ENCODE data around the gene EFCAB8. TPM values are rescaled to one million over a fixed set of nuclear protein-coding genes. Genes with fewer than 3 reads are reported as not detected.

EFCAB8 gene
- total and polyA plus RNA-seq, 9 donors: 0.08 to 0.20 TPM; not detected in 7

DNA sequence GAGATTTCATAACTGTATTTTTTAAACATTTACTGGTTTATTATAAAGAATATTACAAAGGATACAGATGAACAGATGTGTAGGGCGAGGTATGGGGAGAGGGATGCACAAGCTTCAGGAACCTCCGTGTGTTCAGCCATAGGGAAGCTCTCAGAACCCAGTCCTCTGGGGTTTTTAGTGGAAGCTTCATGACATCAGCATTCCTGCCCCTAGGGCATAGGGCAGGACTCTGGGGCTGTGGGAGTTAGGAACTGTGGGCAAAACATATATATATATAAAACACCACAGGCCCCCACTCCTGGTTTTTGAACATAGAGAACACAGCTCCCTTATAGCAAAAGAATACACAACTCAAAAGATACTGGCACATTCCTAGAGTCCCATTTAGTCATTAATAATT, 21.9 kb downstream of the EFCAB8 start:
- TF ChIP-seq EP300 (IDR thresholded peaks at IDR 0.05) (no peak), POLR2A (IDR thresholded peaks at IDR 0.05) (no peak)
- TF ChIP-seq, protein P1, sequence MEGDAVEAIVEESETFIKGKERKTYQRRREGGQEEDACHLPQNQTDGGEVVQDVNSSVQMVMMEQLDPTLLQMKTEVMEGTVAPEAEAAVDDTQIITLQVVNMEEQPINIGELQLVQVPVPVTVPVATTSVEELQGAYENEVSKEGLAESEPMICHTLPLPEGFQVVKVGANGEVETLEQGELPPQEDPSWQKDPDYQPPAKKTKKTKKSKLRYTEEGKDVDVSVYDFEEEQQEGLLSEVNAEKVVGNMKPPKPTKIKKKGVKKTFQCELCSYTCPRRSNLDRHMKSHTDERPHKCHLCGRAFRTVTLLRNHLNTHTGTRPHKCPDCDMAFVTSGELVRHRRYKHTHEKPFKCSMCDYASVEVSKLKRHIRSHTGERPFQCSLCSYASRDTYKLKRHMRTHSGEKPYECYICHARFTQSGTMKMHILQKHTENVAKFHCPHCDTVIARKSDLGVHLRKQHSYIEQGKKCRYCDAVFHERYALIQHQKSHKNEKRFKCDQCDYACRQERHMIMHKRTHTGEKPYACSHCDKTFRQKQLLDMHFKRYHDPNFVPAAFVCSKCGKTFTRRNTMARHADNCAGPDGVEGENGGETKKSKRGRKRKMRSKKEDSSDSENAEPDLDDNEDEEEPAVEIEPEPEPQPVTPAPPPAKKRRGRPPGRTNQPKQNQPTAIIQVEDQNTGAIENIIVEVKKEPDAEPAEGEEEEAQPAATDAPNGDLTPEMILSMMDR (IDR thresholded peaks at IDR 0.05): no peak
- WGBS, 3 donors: 70 to 84% (median 76%) methylated on average over 2 of the region's 2 CpGs
- H3K27me3 ChIP-seq: no peaks in the 10 kb centered on the region
- H3K27ac ChIP-seq: no peak overlapping the region
- H3K9me3 ChIP-seq: no peaks in the 10 kb centered on the region
- no peaks in the 10 kb centered on the region for H3K4me1 ChIP-seq (ENCODE audit: insufficient read depth)
- no peak for DNase-seq
- no peaks in the 10 kb centered on the region for H3K36me3 ChIP-seq
- intact Hi-C loops (cut with DNase I): no loop called here
- no peak overlapping the region for H3K4me3 ChIP-seq

GRCh38 chr20:32883081-32883480, 24.4 kb downstream of the EFCAB8 start:
- no peak for TF ChIP-seq EP300 (IDR thresholded peaks at IDR 0.05)
- H3K4me3 ChIP-seq: no peak overlapping the region
- 80 to 85% (median 84%) methylated on average over 5 of the region's 5 CpGs for WGBS, 3 donors
- DNase-seq: no peak
- no peak overlapping the region for H3K27ac ChIP-seq
- H3K9me3 ChIP-seq: no peaks in the 10 kb centered on the region
- H3K36me3 ChIP-seq: no peaks in the 10 kb centered on the region
- H3K4me1 ChIP-seq (ENCODE audit: insufficient read depth): no peaks in the 10 kb centered on the region
- no peaks in the 10 kb centered on the region for H3K27me3 ChIP-seq
- intact Hi-C loops (cut with DNase I): no loop called here

GRCh38 chr20:32885185-32885584, 26.5 kb downstream of the EFCAB8 start:
- Histone ChIP-seq H3K9me3 (no peaks in the 10 kb centered on the region), H3K27ac (no peak overlapping the region), H3K27me3 (no peaks in the 10 kb centered on the region), H3K4me3 (no peak overlapping the region), H3K4me1 (ENCODE audit: insufficient read depth) (no peaks in the 10 kb centered on the region), H3K36me3 (no peaks in the 10 kb centered on the region)
- DNase-seq: no peak
- 82 to 87% (median 83%) methylated on average over 20 of the region's 20 CpGs for WGBS, 3 donors
- intact Hi-C loops (cut with DNase I): loop anchor here in 1 of 4 donors (5.0 kb wide), 1 partner anchor 328 kb away; no protein-coding TSS in a partner anchor
- TF ChIP-seq EP300 (IDR thresholded peaks at IDR 0.05) (no peak), POLR2A (IDR thresholded peaks at IDR 0.05) (no peak)
- TF ChIP-seq, protein P1 (IDR thresholded peaks at IDR 0.05): no peak

GRCh38 chr20:32885952-32886351, 27.2 kb downstream of the EFCAB8 start:
- WGBS, 3 donors: 82 to 92% (median 87%) methylated on average over 4 of the region's 4 CpGs
- Histone ChIP-seq H3K4me3 (no peak overlapping the region), H3K4me1 (ENCODE audit: insufficient read depth) (no peaks in the 10 kb centered on the region), H3K27me3 (no peaks in the 10 kb centered on the region), H3K27ac (no peak overlapping the region), H3K9me3 (no peaks in the 10 kb centered on the region), H3K36me3 (no peaks in the 10 kb centered on the region)
- no peak for DNase-seq
- intact Hi-C loops (cut with DNase I): loop anchor here in 1 of 4 donors (5.0 kb wide), 1 partner anchor 329 kb away; no protein-coding TSS in a partner anchor
- TF ChIP-seq, protein P1 (IDR thresholded peaks at IDR 0.05): no peak
- TF ChIP-seq POLR2A (IDR thresholded peaks at IDR 0.05) (no peak), EP300 (IDR thresholded peaks at IDR 0.05) (no peak)

DNA sequence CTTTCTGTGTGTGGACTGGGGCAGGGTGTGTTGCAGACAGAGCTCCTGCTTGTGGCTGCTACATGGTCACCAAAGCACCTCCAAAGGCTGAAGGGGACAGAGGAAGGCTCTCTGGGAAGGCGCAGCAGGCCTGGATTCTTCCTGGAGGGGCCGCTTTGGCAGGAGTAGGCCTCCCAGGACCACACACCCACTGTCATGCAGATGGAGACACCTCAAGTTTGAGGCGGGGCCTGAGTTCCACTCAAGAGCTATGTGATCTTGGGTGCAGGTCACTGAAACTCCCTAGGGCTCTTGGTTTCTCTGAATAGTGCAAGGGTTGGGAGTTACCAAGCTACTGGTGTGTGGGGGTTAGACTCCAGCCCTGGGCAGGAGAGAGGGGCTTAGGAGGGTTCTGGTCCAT, 27.9 kb downstream of the EFCAB8 start:
- Histone ChIP-seq H3K4me3 (no peak overlapping the region), H3K36me3 (no peaks in the 10 kb centered on the region), H3K27ac (no peak overlapping the region), H3K27me3 (no peaks in the 10 kb centered on the region), H3K4me1 (ENCODE audit: insufficient read depth) (no peaks in the 10 kb centered on the region), H3K9me3 (no peaks in the 10 kb centered on the region)
- intact Hi-C loops (cut with DNase I): loop anchor here in 1 of 4 donors (5.0 kb wide), 1 partner anchor 329 kb away; no protein-coding TSS in a partner anchor
- TF ChIP-seq EP300 (IDR thresholded peaks at IDR 0.05): no peak
- DNase-seq: no peak
- 72 to 87% (median 72%) methylated on average over 2 to 3 of the region's 3 CpGs for WGBS, 3 donors

Data from ovary (tissue), 9 donors.